Measurements from ENCODE around the gene TBC1D13.
A peak's percentile ranks its signal among the peaks of the same experiment; 100 is the strongest.
"Not testable (repeated sequence)": the region's sequence is repeated elsewhere in the genome, so short reads cannot be mapped to it uniquely, and the experiment has no call there.

Gene TBC1D13

DNA sequence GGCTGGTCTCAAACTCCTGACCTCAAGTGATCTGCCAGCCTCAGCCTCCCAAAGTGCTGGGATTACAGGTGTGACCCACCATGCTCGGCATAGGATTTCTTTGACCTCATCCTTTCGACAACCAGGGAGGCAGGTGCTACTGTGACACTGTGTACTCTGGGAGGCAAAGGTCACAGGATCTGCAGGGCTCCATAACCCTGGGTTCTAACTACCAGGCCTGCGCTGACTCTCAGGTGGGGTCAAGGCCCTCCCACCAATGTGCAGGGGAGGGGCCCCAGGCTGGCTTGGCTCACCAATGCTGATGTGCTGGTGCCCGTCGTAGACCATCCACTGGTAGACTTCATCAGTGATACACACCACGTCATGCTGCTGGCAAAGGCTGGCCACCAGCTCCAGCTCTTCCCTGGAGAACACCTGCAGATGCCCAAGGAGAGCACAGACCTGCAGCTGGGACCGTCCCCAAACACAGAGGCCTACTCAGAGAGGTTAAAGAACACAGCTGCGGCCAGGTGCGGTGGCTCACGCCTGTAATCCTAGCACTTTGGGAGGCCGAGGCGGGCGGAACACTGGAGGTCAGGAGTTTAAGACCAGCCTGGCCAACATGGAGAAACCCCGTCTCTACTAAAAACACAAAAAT is 49.6 kb downstream of the TBC1D13 start:
- TF ChIP-seq, protein P1, sequence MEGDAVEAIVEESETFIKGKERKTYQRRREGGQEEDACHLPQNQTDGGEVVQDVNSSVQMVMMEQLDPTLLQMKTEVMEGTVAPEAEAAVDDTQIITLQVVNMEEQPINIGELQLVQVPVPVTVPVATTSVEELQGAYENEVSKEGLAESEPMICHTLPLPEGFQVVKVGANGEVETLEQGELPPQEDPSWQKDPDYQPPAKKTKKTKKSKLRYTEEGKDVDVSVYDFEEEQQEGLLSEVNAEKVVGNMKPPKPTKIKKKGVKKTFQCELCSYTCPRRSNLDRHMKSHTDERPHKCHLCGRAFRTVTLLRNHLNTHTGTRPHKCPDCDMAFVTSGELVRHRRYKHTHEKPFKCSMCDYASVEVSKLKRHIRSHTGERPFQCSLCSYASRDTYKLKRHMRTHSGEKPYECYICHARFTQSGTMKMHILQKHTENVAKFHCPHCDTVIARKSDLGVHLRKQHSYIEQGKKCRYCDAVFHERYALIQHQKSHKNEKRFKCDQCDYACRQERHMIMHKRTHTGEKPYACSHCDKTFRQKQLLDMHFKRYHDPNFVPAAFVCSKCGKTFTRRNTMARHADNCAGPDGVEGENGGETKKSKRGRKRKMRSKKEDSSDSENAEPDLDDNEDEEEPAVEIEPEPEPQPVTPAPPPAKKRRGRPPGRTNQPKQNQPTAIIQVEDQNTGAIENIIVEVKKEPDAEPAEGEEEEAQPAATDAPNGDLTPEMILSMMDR (IDR thresholded peaks at IDR 0.05; ENCODE audit: insufficient read depth, low read depth, low read length, missing control alignments): no peak
- H3K4me3 ChIP-seq (ENCODE audit: low read length): no peak overlapping the region
- no peak for DNase-seq (ENCODE audit: low read depth)

DNA sequence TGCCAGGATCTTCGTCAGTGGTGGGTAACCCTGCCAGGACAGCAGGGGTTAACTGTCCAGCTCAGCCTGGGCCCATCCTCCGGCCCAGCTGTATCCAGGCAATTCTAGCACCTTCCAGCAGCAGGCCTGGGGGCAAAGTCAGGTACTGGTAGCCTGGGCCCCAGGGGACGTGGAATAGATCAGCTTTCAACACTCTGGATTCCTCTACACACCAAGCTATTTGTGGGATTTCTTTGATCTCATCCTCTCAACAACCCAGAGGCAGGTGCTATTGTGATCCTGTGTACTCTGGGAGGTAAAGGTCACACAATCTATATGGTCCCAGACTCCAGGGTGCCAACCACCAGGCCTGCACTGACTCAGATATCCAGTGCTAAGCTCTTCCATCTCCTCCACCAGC is 51.3 kb downstream of the TBC1D13 start:
- TF ChIP-seq, protein P1 (IDR thresholded peaks at IDR 0.05; ENCODE audit: insufficient read depth, low read depth, low read length, missing control alignments): no peak
- no peak for DNase-seq (ENCODE audit: low read depth)
- no peak overlapping the region for H3K4me3 ChIP-seq (ENCODE audit: low read length)

DNA sequence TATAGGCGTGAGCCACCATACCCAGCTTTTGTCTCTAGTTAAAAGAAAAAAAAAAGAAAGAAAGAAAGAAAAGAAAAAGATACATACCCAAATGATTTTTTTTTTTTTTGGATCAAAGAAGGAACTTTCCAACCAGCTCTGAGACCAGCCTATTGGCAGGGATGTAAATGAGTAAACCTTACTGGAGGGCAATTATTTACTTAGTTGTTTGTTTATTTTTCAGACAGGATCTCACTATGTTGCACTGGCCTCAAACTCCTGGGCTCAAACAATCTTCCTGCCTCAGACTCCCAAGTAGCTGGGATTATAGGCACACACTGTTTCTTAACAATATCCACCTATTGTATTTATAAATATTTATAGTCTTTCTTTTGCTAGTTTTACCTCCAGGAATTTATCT is 53.5 kb downstream of the TBC1D13 start:
- TF ChIP-seq, protein P1 (IDR thresholded peaks at IDR 0.05; ENCODE audit: insufficient read depth, low read depth, low read length, missing control alignments): no peak
- DNase-seq (ENCODE audit: low read depth): no peak
- no peak overlapping the region for H3K4me3 ChIP-seq (ENCODE audit: low read length)

DNA sequence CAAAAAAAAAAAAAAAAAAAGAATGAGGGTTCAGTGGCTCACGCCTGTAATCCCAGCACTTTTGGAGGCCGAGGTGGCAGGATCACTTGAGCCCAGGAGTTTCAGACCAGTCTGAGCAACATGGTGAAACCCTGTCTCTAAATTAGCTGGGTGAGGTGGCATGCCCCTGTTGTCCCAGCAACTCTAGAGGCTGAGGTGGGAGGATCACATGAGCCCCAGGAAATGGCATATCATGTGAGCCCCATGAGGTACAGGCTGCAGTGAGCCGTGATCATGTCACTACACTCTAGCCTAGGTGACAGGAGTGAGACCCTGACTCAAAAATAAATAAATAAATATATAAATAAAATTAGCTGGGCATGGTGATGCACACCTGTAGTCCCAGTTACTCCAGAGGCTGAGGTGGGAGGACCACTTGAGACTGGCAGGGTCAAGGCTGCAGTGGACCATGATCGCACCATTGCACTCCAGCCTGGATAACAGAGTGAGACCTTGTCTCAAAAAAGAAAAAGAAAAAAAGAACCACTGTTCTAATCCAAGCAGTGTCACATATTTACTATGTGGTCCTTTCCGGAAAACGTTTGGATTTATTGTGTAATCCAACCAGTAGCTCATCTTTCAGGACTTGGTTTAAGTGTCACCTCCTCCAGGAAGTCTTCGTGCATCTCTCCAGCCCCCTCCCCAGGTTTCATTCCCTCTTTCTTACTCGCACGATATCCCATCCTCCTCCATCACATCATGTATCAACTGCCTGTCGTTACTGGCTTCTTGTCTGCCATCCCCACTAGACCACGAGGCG is 54.8 kb downstream of the TBC1D13 start:
- no peak overlapping the region for H3K4me3 ChIP-seq (ENCODE audit: low read length)
- TF ChIP-seq, protein P1 (IDR thresholded peaks at IDR 0.05; ENCODE audit: insufficient read depth, low read depth, low read length, missing control alignments): no peak
- no peak for DNase-seq (ENCODE audit: low read depth)

DNA sequence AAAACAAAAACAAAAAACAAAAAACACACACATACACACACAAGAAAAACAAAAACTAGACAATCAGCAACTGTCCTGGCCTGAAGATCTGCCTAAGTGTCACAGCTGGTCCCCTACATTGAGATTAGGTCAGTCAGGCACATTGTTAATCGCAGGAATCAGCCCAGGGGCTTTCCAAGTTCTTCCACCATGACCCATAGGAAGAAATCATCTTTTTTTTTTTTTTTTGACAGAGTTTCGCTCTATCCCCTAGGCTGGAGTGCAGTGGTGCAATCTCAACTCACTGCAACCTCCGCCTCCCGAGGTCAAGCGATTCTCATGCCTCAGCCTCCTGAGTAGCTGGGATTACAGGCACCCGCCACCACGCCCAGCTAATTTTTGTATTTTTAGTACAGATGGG is 56.1 kb downstream of the TBC1D13 start:
- DNase-seq (ENCODE audit: low read depth); H3K4me3 ChIP-seq (ENCODE audit: low read length): not testable (repeated sequence)

DNA sequence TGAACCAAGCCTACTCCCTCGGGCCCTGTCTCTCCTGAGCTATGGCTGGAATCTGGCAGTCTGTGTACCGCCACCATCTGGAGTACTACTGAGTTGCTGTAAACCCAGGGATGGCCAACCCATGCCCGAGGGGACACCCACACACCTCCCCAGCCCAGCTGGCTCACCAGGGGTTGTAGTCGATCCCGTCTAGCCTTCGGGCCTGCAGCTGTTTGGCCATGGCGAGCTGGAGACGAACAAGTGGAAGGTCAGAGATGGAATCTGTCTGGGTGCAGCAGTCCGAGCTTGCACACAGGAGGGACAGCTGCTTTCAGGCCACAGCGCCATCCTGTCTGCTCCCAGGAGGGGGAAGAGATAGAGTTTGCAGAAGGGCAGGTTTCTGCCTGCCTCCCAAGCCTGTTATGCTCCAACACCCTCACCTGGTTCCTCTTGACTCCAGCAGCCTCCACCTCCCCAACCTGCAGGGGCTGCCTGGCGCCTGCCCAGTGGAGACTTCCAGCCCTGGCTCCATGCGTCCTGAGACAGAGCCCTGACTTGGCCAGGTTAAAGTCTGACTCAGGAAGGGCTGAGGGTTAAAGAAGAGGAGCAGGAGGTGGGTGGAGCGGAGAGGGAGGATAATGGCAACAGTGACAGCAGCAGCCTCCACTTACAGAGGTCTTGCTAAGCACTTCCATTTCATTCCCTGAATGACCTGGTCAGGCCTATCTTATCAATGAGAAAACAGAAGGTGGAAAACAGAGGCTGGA is 58.3 kb downstream of the TBC1D13 start:
- H3K4me3 ChIP-seq (ENCODE audit: low read length): no peak overlapping the region
- peak; percentile 92 for DNase-seq (ENCODE audit: low read depth)
- TF ChIP-seq, protein P1 (IDR thresholded peaks at IDR 0.05; ENCODE audit: insufficient read depth, low read depth, low read length, missing control alignments): peak; percentile 62

DNA sequence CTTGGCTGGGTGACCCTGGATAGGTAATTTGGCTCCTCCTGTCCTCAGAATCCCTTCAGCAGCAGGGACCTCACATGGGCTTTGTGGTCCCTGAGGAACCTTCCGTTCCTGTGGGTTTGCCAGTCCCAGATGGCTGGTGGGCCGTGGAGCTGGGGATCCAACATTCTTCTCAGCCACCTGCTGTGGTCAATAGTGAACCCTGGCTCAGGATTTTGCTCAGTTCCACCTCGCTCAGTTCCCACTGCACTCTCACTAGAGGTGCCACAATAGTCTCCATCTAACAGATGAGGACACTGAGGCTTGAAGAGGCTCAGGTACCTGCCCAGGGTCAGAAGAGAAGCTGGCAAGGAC is 59.6 kb downstream of the TBC1D13 start:
- TF ChIP-seq, protein P1 (IDR thresholded peaks at IDR 0.05; ENCODE audit: insufficient read depth, low read depth, low read length, missing control alignments): no peak
- DNase-seq (ENCODE audit: low read depth): no peak
- H3K4me3 ChIP-seq (ENCODE audit: low read length): no peak overlapping the region

All from epithelial cell of esophagus (primary cell).